ENCODE measurements around the gene SLC16A5.

SLC16A5 gene

DNA sequence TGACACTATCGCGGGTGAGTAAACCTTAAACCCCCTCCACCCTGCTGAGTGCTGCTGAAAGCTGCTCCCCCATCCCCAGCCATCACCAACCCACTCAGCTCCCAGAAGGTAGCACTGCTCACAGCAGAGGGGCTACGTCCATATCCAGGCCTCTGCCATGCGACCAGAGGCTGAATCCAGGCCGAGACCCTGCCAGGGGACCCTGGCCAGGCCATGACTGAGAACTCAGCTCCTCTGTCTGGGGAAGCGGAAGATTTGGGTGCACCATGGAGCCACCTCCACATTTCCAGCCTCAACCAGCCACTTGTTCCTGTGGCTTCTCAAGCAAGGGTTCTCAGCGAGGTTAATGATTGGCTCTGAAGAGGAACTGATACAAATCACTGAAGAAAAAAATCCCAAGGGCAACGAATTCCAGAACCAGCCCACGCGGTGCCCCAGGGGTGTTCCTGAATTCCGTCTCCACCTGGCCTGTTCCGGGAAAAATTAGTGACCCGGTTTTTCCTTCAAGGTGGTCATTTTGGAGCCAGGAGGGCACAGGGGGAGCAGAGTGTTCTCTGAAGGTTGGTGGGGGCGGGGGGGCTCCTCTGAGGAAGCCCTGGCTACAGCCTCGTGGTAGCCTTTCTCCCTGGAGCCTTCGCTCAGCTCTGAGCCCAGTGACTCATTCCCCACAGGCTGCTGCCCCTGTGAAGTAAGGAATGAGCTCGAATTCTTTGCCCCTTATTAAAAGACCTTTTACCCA, 9.3 kb upstream of the SLC16A5 start:
- Histone ChIP-seq H3K4me3 (ENCODE audit: low read length) (no peak overlapping the region), H3K9me3 (ENCODE audit: insufficient read depth, low read depth, low read length) (no peaks in the 10 kb centered on the region), H3K4me1 (ENCODE audit: insufficient read depth, low read length) (peaks cover 16% of the 10 kb centered on the region; the same call in 1 of the 2 replicates), H3K9ac (ENCODE audit: low read depth, low read length) (peak overlapping the region; percentile 37; the same call in 1 of the 2 replicates), H3K27ac (ENCODE audit: low read length) (no peak overlapping the region), H3K27me3 (ENCODE audit: insufficient read depth, low read length) (no peaks in the 10 kb centered on the region), H3K36me3 (ENCODE audit: insufficient read depth, low read depth, low read length) (no peaks in the 10 kb centered on the region)

DNA sequence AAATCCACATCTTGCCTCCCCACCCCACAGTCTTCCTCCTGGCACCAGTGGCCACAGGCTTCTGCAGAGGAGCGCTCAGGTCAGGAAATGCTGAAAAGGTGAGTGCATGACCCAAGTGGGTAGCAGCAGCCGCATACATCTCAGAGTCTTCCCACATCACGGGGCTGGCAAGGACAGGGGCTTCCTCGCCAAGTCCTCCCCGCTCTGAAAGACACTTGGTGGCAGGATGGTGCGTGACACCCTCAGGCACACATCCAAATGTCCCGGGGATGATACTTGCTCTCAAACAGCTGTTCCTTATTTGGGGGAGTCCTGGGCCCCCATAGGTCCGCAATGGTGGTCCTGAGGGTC, 8.8 kb upstream of the SLC16A5 start:
- H3K4me1 ChIP-seq (ENCODE audit: insufficient read depth, low read length), result peaks cover 16% of the 10 kb centered on the region; the same call in 1 of the 2 replicates
- H3K9me3 ChIP-seq (ENCODE audit: insufficient read depth, low read depth, low read length), result no peaks in the 10 kb centered on the region
- no peak overlapping the region for H3K27ac ChIP-seq (ENCODE audit: low read length)
- H3K36me3 ChIP-seq (ENCODE audit: insufficient read depth, low read depth, low read length), result no peaks in the 10 kb centered on the region
- peak overlapping the region; percentile 37; the same call in 1 of the 2 replicates for H3K9ac ChIP-seq (ENCODE audit: low read depth, low read length)
- H3K4me3 ChIP-seq (ENCODE audit: low read length), result no peak overlapping the region
- no peaks in the 10 kb centered on the region for H3K27me3 ChIP-seq (ENCODE audit: insufficient read depth, low read length)

DNA sequence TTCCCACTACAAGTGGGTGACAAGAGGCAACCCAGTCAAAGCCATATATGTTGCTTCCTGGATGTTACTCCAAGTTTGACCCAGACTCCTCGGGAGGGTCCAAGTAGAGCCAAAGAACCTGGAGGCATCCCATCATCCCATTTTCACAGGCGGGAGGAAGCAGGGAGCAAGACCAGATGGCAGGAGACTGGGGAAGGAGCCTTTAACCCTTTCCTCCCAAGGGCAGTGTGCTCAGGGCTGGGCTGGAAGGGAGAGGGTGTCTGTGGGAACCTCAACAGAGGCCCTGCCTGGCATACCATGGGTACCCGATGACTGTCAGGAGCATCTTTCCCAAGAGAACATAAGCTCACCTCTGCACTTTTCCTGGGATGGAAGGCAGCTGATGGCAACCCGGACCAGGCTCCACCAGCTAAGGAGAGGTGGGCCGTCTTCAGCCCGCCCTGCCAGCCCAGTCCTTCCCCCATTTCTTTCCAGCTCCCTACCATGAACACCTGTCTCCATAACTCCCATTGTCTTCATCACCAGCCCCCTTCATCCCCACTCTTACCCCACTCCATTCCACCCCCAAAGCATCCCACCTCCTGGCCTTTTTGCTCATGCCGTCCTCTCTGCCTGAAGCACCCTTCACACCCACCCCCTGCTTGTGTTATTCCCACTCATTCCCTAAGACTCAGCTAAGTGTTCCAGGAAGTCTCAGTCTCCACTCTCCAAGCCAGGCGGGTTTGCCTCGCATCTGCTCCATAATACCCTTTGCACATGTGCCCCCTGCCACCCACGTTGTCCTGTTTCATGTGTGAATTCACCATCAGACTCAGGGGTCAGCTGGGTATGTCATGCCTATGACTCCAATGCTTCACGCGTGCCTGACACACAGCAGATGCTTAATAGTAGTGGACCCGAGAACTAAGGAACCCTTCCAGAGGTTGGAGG, 5.9 kb upstream of the SLC16A5 start:
- no peaks in the 10 kb centered on the region for H3K36me3 ChIP-seq (ENCODE audit: insufficient read depth, low read depth, low read length)
- H3K4me1 ChIP-seq (ENCODE audit: insufficient read depth, low read length), result peaks cover 18% of the 10 kb centered on the region; the same call in 1 of the 2 replicates
- H3K9me3 ChIP-seq (ENCODE audit: insufficient read depth, low read depth, low read length), result no peaks in the 10 kb centered on the region
- H3K9ac ChIP-seq (ENCODE audit: low read depth, low read length), result no peak overlapping the region
- no peak overlapping the region for H3K27ac ChIP-seq (ENCODE audit: low read length)
- H3K27me3 ChIP-seq (ENCODE audit: insufficient read depth, low read length), result no peaks in the 10 kb centered on the region
- no peak overlapping the region for H3K4me3 ChIP-seq (ENCODE audit: low read length)

DNA sequence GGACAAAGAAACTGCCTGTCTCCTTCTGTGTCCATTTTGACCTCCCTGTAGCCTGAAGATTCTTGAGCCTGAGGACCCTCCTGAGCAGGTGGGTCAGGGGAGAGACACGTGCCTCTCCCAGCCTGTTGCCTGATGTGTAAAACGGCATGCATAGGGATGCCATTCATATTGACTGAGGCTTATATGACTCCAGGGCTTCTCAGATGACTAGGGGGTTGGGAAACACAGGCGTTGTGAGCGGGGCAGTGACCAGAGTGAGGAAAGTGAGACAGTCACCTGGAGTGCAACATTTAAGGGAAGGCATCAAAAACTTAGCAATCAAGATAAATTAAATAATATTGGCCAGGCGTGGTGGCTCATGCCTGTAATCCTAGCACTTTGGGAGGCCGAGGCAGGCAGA, 5.1 kb upstream of the SLC16A5 start:
- Histone ChIP-seq H3K9me3 (ENCODE audit: insufficient read depth, low read depth, low read length) (no peaks in the 10 kb centered on the region), H3K4me1 (ENCODE audit: insufficient read depth, low read length) (peaks cover 18% of the 10 kb centered on the region; the same call in 1 of the 2 replicates), H3K27me3 (ENCODE audit: insufficient read depth, low read length) (no peaks in the 10 kb centered on the region), H3K4me3 (ENCODE audit: low read length) (no peak overlapping the region), H3K36me3 (ENCODE audit: insufficient read depth, low read depth, low read length) (no peaks in the 10 kb centered on the region), H3K9ac (ENCODE audit: low read depth, low read length) (no peak overlapping the region), H3K27ac (ENCODE audit: low read length) (no peak overlapping the region)

DNA sequence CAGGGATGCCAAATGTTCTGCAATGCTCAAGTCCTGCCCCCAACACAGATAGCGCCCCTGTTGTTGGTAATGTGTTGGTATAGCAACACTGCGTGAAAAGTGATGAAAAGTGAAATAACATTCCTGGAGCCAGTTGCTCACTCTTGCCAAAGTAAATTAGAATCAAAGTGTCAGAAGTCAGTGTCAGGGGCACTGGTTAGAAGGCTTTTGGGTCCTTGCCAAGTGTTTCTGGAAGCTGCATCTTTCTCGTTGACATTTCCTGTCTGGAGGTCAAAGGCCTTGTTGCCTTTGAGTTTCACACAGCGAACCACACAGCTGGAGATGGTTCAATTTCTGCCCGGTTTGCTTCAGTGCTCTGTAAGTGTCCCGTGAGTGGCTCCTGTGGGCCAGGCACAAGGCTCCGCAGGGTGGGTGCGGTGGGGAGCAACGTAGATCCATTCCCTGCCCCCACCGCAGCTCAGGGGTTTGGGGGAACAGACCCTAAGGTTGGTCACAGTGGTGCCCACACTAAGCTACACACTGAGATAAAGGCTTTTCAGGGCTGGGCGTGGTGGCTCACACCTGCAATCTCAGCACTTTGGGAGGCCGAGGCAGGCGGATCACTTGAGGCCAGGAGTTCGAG, 3.6 kb upstream of the SLC16A5 start:
- no peaks in the 10 kb centered on the region for H3K9me3 ChIP-seq (ENCODE audit: insufficient read depth, low read depth, low read length)
- peaks cover 12% of the 10 kb centered on the region; the same call in 1 of the 2 replicates for H3K4me1 ChIP-seq (ENCODE audit: insufficient read depth, low read length)
- no peaks in the 10 kb centered on the region for H3K27me3 ChIP-seq (ENCODE audit: insufficient read depth, low read length)
- no peak overlapping the region for H3K27ac ChIP-seq (ENCODE audit: low read length)
- H3K4me3 ChIP-seq (ENCODE audit: low read length), result no peak overlapping the region
- H3K9ac ChIP-seq (ENCODE audit: low read depth, low read length), result no peak overlapping the region
- no peaks in the 10 kb centered on the region for H3K36me3 ChIP-seq (ENCODE audit: insufficient read depth, low read depth, low read length)

DNA sequence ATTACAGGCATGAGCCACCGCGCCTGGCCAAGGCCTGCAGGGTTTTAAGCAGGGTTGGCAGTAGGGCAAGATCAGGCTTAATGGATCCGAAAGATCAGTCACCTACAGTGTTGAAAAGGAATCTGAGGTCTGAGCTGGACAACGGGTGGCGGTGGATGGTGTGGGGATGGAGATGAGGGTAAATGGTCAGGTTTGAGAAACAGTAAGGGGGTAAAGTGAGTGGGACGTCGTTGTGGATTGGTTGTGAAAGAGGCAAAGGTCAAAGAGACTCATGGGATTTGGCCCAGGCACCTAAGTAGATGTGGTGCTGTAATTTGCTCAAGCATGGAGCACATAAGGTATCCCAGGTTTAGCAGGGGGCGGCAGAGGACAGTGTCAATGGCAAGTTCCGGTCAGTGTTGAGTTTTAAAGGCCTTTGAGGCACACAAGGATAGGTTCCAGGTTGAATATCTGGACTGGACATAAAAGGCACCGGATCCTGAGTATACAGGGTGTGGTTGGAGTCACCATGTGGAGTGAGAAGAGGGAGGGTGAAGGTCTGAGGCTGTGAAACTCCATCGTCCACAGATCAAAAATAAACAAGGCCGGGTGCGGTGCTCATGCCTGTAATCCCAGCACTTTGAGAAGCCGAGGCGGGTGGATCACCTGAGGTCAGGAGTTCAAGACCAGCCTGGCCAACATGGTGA, 1.1 kb upstream of the SLC16A5 start:
- H3K9ac ChIP-seq (ENCODE audit: low read depth, low read length), result peak overlapping the region; percentile 86; the same call in 1 of the 2 replicates

DNA sequence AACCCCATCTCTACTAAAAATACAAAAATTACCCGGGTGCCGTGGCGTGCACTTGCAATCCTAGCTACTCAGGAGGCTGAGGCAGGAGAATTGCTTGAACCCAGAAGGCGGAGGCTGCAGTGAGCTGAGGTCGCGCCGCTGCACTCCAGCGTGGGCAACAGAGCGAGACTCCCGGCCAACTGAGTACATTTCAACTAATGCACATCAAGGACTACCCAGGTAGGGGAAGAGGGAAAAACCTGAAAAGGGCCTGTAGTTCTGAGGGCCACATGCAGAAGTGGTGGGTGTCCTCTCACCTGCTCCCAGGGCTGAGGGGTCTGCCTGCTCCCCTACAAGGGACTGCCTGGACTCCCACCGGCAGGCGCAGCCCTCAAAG, 584 bp upstream of the SLC16A5 start:
- no peaks in the 10 kb centered on the region for H3K9me3 ChIP-seq (ENCODE audit: insufficient read depth, low read depth, low read length)
- peak overlapping the region; percentile 86; the same call in 1 of the 2 replicates for H3K9ac ChIP-seq (ENCODE audit: low read depth, low read length)
- peak overlapping the region; percentile 82 for H3K27ac ChIP-seq (ENCODE audit: low read length)
- H3K36me3 ChIP-seq (ENCODE audit: insufficient read depth, low read depth, low read length), result no peaks in the 10 kb centered on the region
- H3K27me3 ChIP-seq (ENCODE audit: insufficient read depth, low read length), result no peaks in the 10 kb centered on the region
- H3K4me3 ChIP-seq (ENCODE audit: low read length), result peak overlapping the region; percentile 77
- H3K4me1 ChIP-seq (ENCODE audit: insufficient read depth, low read length), result peaks cover 27% of the 10 kb centered on the region

More for the DNA sequence above, 1.1 kb upstream of the SLC16A5 start:
- H3K4me3 ChIP-seq (ENCODE audit: low read length), result peak overlapping the region; percentile 77; the same call in 1 of the 2 replicates
- no peaks in the 10 kb centered on the region for H3K36me3 ChIP-seq (ENCODE audit: insufficient read depth, low read depth, low read length)
- H3K4me1 ChIP-seq (ENCODE audit: insufficient read depth, low read length), result peaks cover 23% of the 10 kb centered on the region
- H3K9me3 ChIP-seq (ENCODE audit: insufficient read depth, low read depth, low read length), result no peaks in the 10 kb centered on the region
- H3K27ac ChIP-seq (ENCODE audit: low read length), result peak overlapping the region; percentile 82
- H3K27me3 ChIP-seq (ENCODE audit: insufficient read depth, low read length), result no peaks in the 10 kb centered on the region

DNA sequence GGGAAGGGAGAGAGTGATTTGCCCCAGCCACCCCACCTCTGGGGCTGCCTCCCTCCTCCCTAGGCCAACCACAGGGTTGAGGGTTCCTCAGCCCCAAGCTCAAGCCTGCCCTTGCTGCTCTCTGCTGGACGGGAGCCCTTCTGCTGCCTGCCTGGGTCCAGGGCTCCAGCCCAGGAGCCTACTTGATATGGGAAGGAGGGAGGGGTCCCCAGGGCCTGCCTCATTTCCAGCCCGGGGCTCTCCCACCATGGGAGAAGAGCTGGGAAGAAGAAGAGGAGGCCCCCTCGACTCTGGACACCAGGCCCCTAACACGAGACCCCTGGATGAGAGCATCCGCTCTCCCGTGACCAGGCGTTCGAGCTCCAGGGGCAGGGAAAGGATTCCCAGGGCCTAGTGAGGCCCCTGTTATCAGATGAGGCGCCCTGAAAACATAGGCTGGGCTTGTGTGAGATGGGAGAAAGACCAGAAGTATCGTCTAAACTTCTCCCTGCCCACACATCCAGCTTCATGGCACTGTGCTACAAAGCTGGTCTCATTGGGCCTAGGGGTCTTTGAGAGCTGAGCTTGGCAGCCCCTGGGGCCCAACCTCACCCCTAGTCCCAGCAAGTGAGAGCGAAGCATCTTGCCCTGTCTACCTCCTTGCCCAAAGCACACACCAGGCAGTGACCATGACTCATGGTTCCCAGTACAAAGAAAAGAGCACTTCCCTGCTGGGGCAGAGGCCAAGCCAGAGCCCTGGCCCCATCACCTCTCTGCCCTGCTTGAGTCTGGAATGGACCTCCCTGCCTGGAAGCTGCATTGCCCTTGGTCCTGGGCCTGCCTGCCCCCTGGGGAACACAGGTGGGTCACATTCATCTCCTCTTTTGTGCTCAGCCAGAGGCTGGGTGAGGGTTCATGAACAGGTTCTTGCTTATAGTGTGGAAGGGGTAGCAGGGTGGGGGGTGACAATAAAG, 987 bp downstream of the SLC16A5 start:
- no peaks in the 10 kb centered on the region for H3K9me3 ChIP-seq (ENCODE audit: insufficient read depth, low read depth, low read length)
- no peaks in the 10 kb centered on the region for H3K36me3 ChIP-seq (ENCODE audit: insufficient read depth, low read depth, low read length)
- H3K9ac ChIP-seq (ENCODE audit: low read depth, low read length), result peak overlapping the region; percentile 86; the same call in 1 of the 2 replicates
- H3K4me3 ChIP-seq (ENCODE audit: low read length), result peak overlapping the region; percentile 77
- H3K27ac ChIP-seq (ENCODE audit: low read length), result peak overlapping the region; percentile 44
- H3K27me3 ChIP-seq (ENCODE audit: insufficient read depth, low read length), result no peaks in the 10 kb centered on the region
- H3K4me1 ChIP-seq (ENCODE audit: insufficient read depth, low read length), result peaks cover 23% of the 10 kb centered on the region

DNA sequence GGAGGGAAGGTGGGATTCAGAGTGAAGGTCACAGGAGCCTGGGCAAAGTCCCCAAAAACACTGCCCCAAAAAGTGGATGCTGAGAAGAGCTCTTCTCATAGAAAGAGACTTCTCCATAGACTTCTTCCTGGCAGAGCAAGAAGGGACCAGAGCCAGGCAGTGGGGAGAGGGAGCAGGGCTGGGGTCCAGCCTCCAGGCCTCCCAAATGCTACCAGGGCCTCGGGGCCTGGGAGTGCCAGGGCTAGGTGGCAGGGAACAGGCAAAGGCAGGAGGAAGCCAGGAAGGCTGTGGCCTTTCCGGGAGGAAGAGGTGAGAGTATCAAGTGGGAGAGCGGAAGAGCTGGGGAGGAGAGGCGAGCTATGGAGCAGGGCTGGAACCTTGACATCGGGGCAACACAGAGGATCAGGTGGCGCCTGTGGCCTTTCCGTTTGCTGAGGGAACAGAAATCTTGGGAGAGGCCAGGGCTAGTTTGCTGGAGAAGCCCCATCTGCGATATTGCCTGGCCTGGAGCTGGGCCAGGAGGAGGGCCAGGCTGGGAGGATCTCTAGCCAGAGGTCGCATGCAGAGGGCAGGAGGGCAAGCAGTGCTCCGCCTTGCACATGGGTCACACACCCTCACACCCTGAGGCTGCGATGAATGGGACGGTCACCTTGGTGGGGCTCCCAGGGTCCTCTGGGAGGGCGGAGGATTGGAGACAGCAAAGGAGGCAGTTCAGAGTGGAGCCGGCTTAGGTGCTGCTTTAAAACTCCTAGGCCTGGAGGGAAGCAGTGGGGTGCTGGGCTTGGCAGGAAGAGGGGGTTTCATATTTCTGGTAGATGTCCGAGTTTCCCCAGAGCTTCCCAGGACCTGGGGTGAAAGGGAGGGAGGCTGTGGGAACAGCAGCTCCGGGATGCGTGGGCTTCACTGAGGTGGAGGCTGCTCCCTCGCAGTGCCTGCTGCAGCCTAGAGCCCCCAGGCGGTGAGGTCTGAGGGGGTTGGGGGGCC, 3.4 kb downstream of the SLC16A5 start:
- H3K9ac ChIP-seq (ENCODE audit: low read depth, low read length), result peak overlapping the region; percentile 56
- no peaks in the 10 kb centered on the region for H3K27me3 ChIP-seq (ENCODE audit: insufficient read depth, low read length)
- H3K4me1 ChIP-seq (ENCODE audit: insufficient read depth, low read length), result peaks cover 23% of the 10 kb centered on the region
- no peaks in the 10 kb centered on the region for H3K36me3 ChIP-seq (ENCODE audit: insufficient read depth, low read depth, low read length)
- H3K9me3 ChIP-seq (ENCODE audit: insufficient read depth, low read depth, low read length), result no peaks in the 10 kb centered on the region
- no peak overlapping the region for H3K27ac ChIP-seq (ENCODE audit: low read length)
- H3K4me3 ChIP-seq (ENCODE audit: low read length), result no peak overlapping the region
